ENCODE results near the gene TFF1.

DNA sequence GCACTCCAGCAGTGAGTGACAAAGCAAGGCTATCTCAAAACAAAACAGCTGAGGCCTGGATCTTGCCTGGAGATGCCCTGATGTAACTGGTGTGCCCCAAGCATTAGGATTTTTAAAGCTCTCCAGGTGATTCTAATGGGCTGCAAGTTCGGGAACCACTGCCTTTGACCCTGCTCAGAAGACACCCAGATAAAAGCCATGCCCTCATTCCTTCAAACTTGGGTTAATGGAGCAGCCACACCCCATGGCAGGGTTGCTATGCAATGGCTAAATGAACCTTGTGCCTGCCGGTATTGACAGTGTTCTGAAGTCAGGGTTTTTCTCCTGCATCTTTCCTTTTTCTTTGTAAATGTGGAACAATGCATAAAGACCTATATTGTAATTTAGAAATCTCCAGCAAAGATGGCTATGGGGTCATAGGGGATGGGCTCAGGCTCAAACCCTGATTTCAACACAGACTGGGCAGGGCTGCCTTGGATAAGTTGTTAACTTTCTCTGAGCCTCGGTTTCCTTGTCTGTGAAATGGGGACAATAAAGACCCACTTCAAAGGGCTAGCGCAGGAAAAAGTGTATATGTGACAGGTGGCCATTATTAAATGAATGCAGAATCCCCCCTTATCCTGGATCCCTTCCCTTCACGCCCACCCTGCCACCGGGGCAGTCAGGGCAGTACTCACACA is 51.6 kb downstream of the TFF1 start:
- TF ChIP-seq, protein P1, sequence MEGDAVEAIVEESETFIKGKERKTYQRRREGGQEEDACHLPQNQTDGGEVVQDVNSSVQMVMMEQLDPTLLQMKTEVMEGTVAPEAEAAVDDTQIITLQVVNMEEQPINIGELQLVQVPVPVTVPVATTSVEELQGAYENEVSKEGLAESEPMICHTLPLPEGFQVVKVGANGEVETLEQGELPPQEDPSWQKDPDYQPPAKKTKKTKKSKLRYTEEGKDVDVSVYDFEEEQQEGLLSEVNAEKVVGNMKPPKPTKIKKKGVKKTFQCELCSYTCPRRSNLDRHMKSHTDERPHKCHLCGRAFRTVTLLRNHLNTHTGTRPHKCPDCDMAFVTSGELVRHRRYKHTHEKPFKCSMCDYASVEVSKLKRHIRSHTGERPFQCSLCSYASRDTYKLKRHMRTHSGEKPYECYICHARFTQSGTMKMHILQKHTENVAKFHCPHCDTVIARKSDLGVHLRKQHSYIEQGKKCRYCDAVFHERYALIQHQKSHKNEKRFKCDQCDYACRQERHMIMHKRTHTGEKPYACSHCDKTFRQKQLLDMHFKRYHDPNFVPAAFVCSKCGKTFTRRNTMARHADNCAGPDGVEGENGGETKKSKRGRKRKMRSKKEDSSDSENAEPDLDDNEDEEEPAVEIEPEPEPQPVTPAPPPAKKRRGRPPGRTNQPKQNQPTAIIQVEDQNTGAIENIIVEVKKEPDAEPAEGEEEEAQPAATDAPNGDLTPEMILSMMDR (conservative IDR thresholded peaks at IDR 0.05): no peak
- TF ChIP-seq EZH2 (IDR thresholded peaks at IDR 0.05; ENCODE audit: low read depth): no peak
